GM23248 (cell line): Measurements from ENCODE around the gene KRCC1. TPM values are rescaled to one million over a fixed set of nuclear protein-coding genes. Genes with fewer than 3 reads are reported as not detected.
"Not testable (repeated sequence)": the region's sequence is repeated elsewhere in the genome, so short reads cannot be mapped to it uniquely, and the experiment has no call there.

Experiments
- DNase-seq: peaks from one replicate; pipeline ENCODE4 v3.0.0-alpha.2; 2015
- H2AFZ ChIP-seq: fragments of 200-600 bp; sonication (generic); 2 replicates; pipeline ENCODE4 v1.6.1; 2016; ENCODE audit warnings: antibody characterized with exemption
- H3F3A ChIP-seq: fragments of 200-600 bp; sonication (generic); 2 replicates; pipeline ENCODE4 v1.6.1; 2016; ENCODE audit warnings: mild to moderate bottlenecking, antibody characterized with exemption, mixed run types; ENCODE audit not compliant: insufficient read depth
- H3K27ac ChIP-seq: fragments of 200-600 bp; sonication (generic); 2 replicates; pipeline ENCODE4 v1.5.1; 2016; ENCODE audit warnings: mild to moderate bottlenecking
- H3K27me3 ChIP-seq: fragments of 200-600 bp; sonication (generic); replicated peaks from 2 replicates; pipeline ENCODE4 v1.6.1; 2016; ENCODE audit warnings: mild to moderate bottlenecking; ENCODE audit not compliant: insufficient read depth
- H3K36me3 ChIP-seq: fragments of 200-600 bp; sonication (generic); 2 replicates; pipeline ENCODE4 v1.6.1; 2016; ENCODE audit warnings: low read depth, mild to moderate bottlenecking
- H3K4me1 ChIP-seq: fragments of 200-600 bp; sonication (generic); 2 replicates; pipeline ENCODE4 v1.6.1; 2016; ENCODE audit warnings: mild to moderate bottlenecking; ENCODE audit not compliant: insufficient read depth
- H3K4me2 ChIP-seq: fragments of 200-600 bp; sonication (generic); one replicate; pipeline ENCODE4 v1.6.1; 2016; ENCODE audit warnings: mild to moderate bottlenecking; ENCODE audit not compliant: unreplicated experiment
- H3K4me3 ChIP-seq: fragments of 200-600 bp; sonication (generic); 2 replicates; pipeline ENCODE4 v1.5.1; 2016; ENCODE audit warnings: mild to moderate bottlenecking
- H3K79me2 ChIP-seq: fragments of 200-600 bp; sonication (generic); 2 replicates; pipeline ENCODE4 v1.6.1; 2016; ENCODE audit warnings: mild to moderate bottlenecking; ENCODE audit not compliant: insufficient read depth
- H3K9ac ChIP-seq: fragments of 200-600 bp; sonication (generic); 2 replicates; pipeline ENCODE4 v1.6.1; 2016; ENCODE audit warnings: mild to moderate bottlenecking
- H3K9me2 ChIP-seq: fragments of 200-600 bp; sonication (generic); 2 replicates; pipeline ENCODE4 v1.6.1; 2016; ENCODE audit warnings: mixed run types, mild to moderate bottlenecking, moderate library complexity; ENCODE audit not compliant: insufficient read depth
- H3K9me3 ChIP-seq: fragments of 200-600 bp; sonication (generic); one replicate; pipeline ENCODE4 v1.6.1; 2017; ENCODE audit warnings: low read depth
- H4K20me1 ChIP-seq: fragments of 200-600 bp; sonication (generic); 2 replicates; pipeline ENCODE4 v1.6.0; 2016; ENCODE audit not compliant: insufficient read depth
- EZH2 ChIP-seq: fragments of 200-600 bp; sonication (generic); IDR thresholded peaks from 2 replicates; pipeline ENCODE4 v1.6.1; 2018; ENCODE audit warnings: antibody characterized with exemption, mild to moderate bottlenecking; ENCODE audit not compliant: insufficient read depth, poor library complexity, severe bottlenecking
- EZH2phosphoT487 ChIP-seq: fragments of 200-600 bp; sonication (generic); IDR thresholded peaks from 2 replicates; pipeline ENCODE4 v1.6.1; 2018; ENCODE audit warnings: antibody characterized with exemption, moderate library complexity, mild to moderate bottlenecking, low read depth; ENCODE audit not compliant: insufficient read depth
- WGBS, 2 experiments: methylation state at CpG; one replicate each; pipeline ENCODE4 v1.1.6; 2015 to 2017; ENCODE audit warnings: low lambda C conversion rate in 2 of 2, low coverage in 1 of 2; ENCODE audit errors: missing lambda C conversion rate in 2 of 2; 5-methylcytosine and 5-hydroxymethylcytosine counted together
- in situ Hi-C: fragments of 300-500 bp; cut with MboI; formaldehyde crosslinking; loops from 2 replicates; pipeline ENCODE4 v1.15.0; 2020
- polyA plus RNA-seq: library from polyadenylated mRNA; unstranded; fragments of >200 nt; fragmentation: Nextera tagmentation; extraction: Ambion mirVana; gene quantifications from 2 replicates; pipeline ENCODE4 v1.2.1, GENCODE V29; 2016
- total RNA-seq: library from RNA; depleted of rRNA; stranded (reverse); fragments of >200 nt; shearing (Covaris generic); gene quantifications from 2 replicates; pipeline ENCODE4 v1.2.3, GENCODE V29; 2014

The KRCC1 gene
- total and polyA plus RNA-seq, 2 experiments from 2014 or later = 33.1 to 41.3 TPM

DNA sequence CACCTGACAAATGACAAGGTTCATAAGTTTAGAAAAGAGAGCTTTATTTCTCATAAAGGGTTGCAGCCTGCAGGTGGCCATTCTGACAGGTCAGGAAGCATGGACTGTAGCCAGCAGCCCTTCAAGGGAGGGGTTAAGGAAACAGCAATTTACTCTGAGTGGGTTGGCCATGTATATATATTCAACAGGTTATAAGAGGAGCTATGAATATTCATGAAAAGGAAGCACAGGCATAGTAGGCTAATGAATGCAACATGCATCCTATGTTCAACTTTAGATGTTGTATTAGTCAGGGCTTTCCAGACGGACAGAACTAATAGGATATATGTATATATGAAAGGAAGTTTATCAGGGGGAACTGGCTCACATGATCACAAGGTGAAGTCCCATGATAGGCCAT lies 59.8 kb downstream of the KRCC1 start:
- 43 to 54% methylated on average over 1 of the region's 1 CpG for WGBS, 2 experiments

DNA sequence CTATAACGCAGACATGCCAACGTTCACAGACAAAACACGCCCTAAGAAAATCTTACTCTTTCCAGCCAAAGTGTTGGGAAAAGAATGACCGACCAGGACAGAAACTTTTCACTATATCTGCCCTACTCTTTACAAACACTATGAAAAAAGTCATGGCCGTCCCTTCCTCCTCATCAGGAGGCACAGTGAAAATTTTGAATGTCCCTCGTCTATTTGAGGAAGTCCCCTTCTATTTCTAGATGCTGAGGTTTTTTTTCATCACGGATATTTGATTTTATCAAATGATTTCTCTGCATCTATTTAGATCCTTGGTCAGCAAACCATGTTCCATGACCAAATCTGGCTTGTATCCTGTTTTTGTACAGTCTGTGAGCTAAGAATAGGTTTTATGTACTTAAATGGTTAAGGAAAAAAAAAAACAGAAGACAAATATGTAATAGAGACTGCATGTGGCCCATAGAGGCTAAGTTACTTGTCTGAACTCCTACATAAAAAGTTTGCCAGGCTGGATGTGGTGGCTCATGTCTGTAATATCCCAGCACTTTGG lies 61.2 kb downstream of the KRCC1 start:
- H3K9ac ChIP-seq, H3K27ac ChIP-seq, DNase-seq, H3K27me3 ChIP-seq, H3K4me2 ChIP-seq, H3K9me2 ChIP-seq, H3K4me1 ChIP-seq, H3K79me2 ChIP-seq, H2AFZ ChIP-seq, H3K36me3 ChIP-seq, H3K4me3 ChIP-seq, H4K20me1 ChIP-seq, in situ Hi-C loops, H3K9me3 ChIP-seq, H3F3A ChIP-seq: not testable (repeated sequence)
- WGBS, 2 experiments = 66 to 71% methylated on average over 5 to 7 of the region's 7 CpGs

More for the DNA sequence above, 59.8 kb downstream of the KRCC1 start:
- Histone ChIP-seq H3K9ac (no peak overlapping the region), H3K9me2 (no peaks in the 10 kb centered on the region), H3K9me3 (no peaks in the 10 kb centered on the region), H2AFZ (no peak overlapping the region), H3K4me1 (no peaks in the 10 kb centered on the region), H3K36me3 (no peaks in the 10 kb centered on the region), H4K20me1 (no peaks in the 10 kb centered on the region), H3F3A (no peaks in the 10 kb centered on the region), H3K27me3 (no peaks in the 10 kb centered on the region), H3K4me2 (no peak overlapping the region), H3K79me2 (no peaks in the 10 kb centered on the region), H3K27ac (no peak overlapping the region), H3K4me3 (no peak overlapping the region)
- in situ Hi-C loops = no loop called here
- TF ChIP-seq EZH2 (no peak), EZH2phosphoT487 (no peak)
- no peak for DNase-seq

DNA sequence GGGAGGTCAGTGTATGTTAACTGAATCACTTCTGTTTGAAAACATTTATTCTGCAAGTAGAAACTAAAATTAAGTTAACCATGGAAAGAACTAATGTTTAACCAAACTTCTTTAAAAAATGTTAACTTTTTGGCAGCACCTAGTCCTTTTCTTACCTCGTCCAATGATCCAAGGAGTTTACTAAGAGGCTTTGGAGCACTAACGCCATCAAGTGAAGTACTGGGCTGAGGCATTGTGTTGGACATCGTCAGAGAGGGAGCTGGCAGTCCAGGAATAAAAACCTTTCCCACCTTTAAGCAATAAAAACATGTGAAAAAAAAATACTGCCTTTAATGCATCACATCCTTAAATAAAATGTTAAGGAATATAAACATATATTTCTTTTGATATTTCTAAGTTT lies 63.0 kb downstream of the KRCC1 start:
- H2AFZ ChIP-seq, H3K4me3 ChIP-seq, DNase-seq, H3K4me2 ChIP-seq, H3K79me2 ChIP-seq, H3K27me3 ChIP-seq, H4K20me1 ChIP-seq, H3K36me3 ChIP-seq, H3K9me3 ChIP-seq, H3K4me1 ChIP-seq, H3K9ac ChIP-seq, H3K9me2 ChIP-seq, in situ Hi-C loops, H3F3A ChIP-seq, H3K27ac ChIP-seq: not testable (repeated sequence)
- WGBS, 2 experiments = 57% methylated on average over 2 of the region's 3 CpGs; no CpG with 5 or more reads in 1 of the 2 experiments

DNA sequence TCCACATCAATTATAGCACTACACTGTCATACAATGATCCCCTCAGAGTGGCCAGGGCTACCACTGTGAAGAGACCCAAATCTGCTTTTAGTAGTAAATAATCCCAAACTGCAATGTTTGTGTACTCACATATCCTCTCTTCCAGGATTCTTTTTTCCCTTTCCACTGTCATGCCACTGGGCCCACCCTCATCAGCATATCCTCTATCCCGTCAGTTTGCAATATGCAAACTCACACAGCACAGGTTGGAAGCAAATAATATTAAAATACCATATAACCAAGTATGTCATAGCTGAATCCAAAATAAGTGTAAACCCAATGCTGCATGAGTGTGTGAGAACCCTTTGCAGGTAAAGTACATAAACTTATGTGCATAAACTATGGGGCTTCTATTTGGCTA lies 68.1 kb downstream of the KRCC1 start:
- in situ Hi-C loops, H3K36me3 ChIP-seq, H3F3A ChIP-seq, H3K4me2 ChIP-seq, H3K9me3 ChIP-seq, H3K9me2 ChIP-seq, H4K20me1 ChIP-seq, H3K79me2 ChIP-seq, H3K27me3 ChIP-seq, DNase-seq, H3K9ac ChIP-seq, H3K4me1 ChIP-seq, H3K27ac ChIP-seq, H3K4me3 ChIP-seq, H2AFZ ChIP-seq: not testable (repeated sequence)
- WGBS, 2 experiments = no CpG with 5 or more reads among the region's 1 CpG

DNA sequence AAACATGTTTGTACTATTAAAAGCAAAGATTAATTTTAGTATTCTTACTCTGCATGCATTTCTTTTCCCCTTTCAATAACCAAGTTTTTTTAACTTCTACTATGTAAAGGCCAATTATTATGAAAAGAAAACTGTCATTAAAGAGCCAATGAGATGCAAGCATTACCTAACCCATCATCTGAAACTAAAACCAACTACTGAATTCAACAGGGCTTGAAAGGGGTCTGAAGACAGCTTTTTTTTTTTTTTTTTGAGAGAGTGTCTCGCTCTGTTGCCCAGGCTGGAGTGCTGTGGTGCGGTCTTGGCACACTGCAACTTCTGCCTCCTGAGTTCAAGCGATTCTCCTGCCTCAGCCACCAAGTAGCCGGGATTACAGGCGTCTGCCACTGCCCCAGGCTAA lies 69.7 kb downstream of the KRCC1 start:
- H3K9ac ChIP-seq, H3K36me3 ChIP-seq, H3K9me3 ChIP-seq, H3K4me1 ChIP-seq, H3K9me2 ChIP-seq, H4K20me1 ChIP-seq, H3K27me3 ChIP-seq, H3K4me3 ChIP-seq, DNase-seq, H3K4me2 ChIP-seq, H3K27ac ChIP-seq, H3K79me2 ChIP-seq, H2AFZ ChIP-seq, in situ Hi-C loops, H3F3A ChIP-seq: not testable (repeated sequence)
- 69 to 84% methylated on average over 4 to 5 of the region's 5 CpGs for WGBS, 2 experiments

DNA sequence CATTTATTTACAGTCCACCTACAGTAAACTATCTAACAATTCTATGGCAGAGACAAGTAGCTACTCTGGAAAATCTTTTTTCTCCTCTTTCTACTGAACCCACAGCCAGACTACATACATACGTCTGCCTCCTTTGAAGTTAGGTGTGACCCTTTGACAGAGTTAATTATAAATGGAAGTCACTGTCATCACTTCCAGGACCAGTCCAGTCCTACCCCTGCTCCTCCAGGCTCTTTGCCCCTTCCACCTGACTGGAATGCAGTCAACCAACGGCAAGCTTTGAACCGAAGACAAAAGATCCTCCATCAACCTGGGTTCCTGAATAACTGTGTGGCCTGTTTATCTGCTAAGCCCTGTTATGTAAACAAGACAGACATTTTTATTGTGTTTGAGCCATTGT lies 74.4 kb downstream of the KRCC1 start:
- in situ Hi-C loops, H3K4me3 ChIP-seq, H3K27me3 ChIP-seq, H3K9me2 ChIP-seq, H3K9ac ChIP-seq, H3K9me3 ChIP-seq, H3F3A ChIP-seq, H4K20me1 ChIP-seq, H3K4me1 ChIP-seq, H3K79me2 ChIP-seq, H3K27ac ChIP-seq, H2AFZ ChIP-seq, H3K36me3 ChIP-seq, H3K4me2 ChIP-seq, DNase-seq: not testable (repeated sequence)
- no CpG with 5 or more reads among the region's 3 CpGs for WGBS, 2 experiments
